Measurements from ENCODE around the gene WFS1. TPM values are rescaled to one million over a fixed set of nuclear protein-coding genes. Genes with fewer than 3 reads are reported as not detected.

The WFS1 gene
- total and polyA plus RNA-seq, 2 of the 13 experiments (the other 11 are each of a cell fraction or from before 2014, with no cell fraction given): 39.1 to 42.2 TPM

GRCh38 chr4:6258741-6259140 is 10.9 kb upstream of the WFS1 start:
- Histone ChIP-seq H3K27ac (ENCODE audit: extremely low read length, insufficient read depth, low read length) (no peak overlapping the region), H3K27me3 (ENCODE audit: control insufficient read depth in 1 of 2, insufficient read depth in 2 of 2, low read length in 2 of 2) (peaks cover 4 to 22% of the 10 kb centered on the region in 2 experiments; a peak in 3 of 5 replicates), H2AFZ (ENCODE audit: low read length) (no peak overlapping the region), H3K4me1 (ENCODE audit: insufficient read depth, low read length) (peaks cover 7% of the 10 kb centered on the region), H4K20me1 (ENCODE audit: insufficient read depth, low read length) (no peaks in the 10 kb centered on the region), H3K9me3 (ENCODE audit: low read length) (no peaks in the 10 kb centered on the region), H3K9ac (ENCODE audit: insufficient read depth, low read depth, low read length) (no peak overlapping the region), H3K79me2 (ENCODE audit: insufficient read depth, low read length) (no peaks in the 10 kb centered on the region), H3K36me3 (replicated peaks in 1 of 2; ENCODE audit: control insufficient read depth in 1 of 2, insufficient read depth in 2 of 2, low read length in 2 of 2) (no peaks in the 10 kb centered on the region), H3K4me3 (replicated peaks in 1 of 3; ENCODE audit: insufficient read depth in 1 of 3, low read depth in 2 of 3, low read length in 3 of 3) (no peak overlapping the region), H3K4me2 (ENCODE audit: low read depth, low read length) (no peak overlapping the region)
- ATAC-seq (no peak), FAIRE-seq (no peak), DNase-seq (ENCODE audit: low spot score) (no peak)
- intact Hi-C loops (cut with micrococcal nuclease; ENCODE audit: unreplicated experiment) (loop anchor here (10.0 kb wide), 1 partner anchor 286 kb away; no protein-coding TSS in a partner anchor), in situ Hi-C loops (cut with HindIII; ENCODE audit: extremely low pct_ligation_motif_present, low pct_unique_long_range_greater_than_20kb) (no loop called here)
- whole genome bisulfite sequencing (ENCODE audit: low lambda C conversion rate): 10% methylated on average over 2 of the region's 4 CpGs
- ChIA-PET CTCF (ENCODE audit: low intra/inter-chr PET ratio, low total read pairs) (no interaction called here), POLR2A (no interaction called here)
- TF ChIP-seq ZNF768 (CRISPR knock-in tag; IDR thresholded peaks at IDR 0.05) (peak; percentile 62; the same call in 1 of the 2 replicates), NFAT5 (CRISPR knock-in tag; IDR thresholded peaks at IDR 0.05) (no peak)
- BruUV-seq (replicated peaks): no TSS peak

- Histone ChIP-seq H3K4me2 (ENCODE audit: low read depth, low read length) (no peak overlapping the region), H4K20me1 (ENCODE audit: insufficient read depth, low read length) (no peaks in the 10 kb centered on the region), H3K9ac (ENCODE audit: insufficient read depth, low read depth, low read length) (no peak overlapping the region), H3K36me3 (replicated peaks in 1 of 2; ENCODE audit: control insufficient read depth in 1 of 2, insufficient read depth in 2 of 2, low read length in 2 of 2) (no peaks in the 10 kb centered on the region), H3K79me2 (ENCODE audit: insufficient read depth, low read length) (no peaks in the 10 kb centered on the region), H3K27ac (ENCODE audit: extremely low read length, insufficient read depth, low read length) (no peak overlapping the region), H3K4me3 (replicated peaks in 1 of 3; ENCODE audit: insufficient read depth in 1 of 3, low read depth in 2 of 3, low read length in 3 of 3) (no peak overlapping the region), H3K27me3 (ENCODE audit: control insufficient read depth in 1 of 2, insufficient read depth in 2 of 2, low read length in 2 of 2) (peaks cover 4 to 18% of the 10 kb centered on the region in 2 experiments; a peak in 3 of 5 replicates), H3K4me1 (ENCODE audit: insufficient read depth, low read length) (peaks cover 11% of the 10 kb centered on the region), H3K9me3 (ENCODE audit: low read length) (no peaks in the 10 kb centered on the region), H2AFZ (ENCODE audit: low read length) (no peak overlapping the region)
- FAIRE-seq: no peak
- ATAC-seq: no peak
- no TSS peak for BruUV-seq (replicated peaks)
- DNase-seq (ENCODE audit: low spot score): no peak
- ChIA-PET CTCF (ENCODE audit: low intra/inter-chr PET ratio, low total read pairs) (interaction anchor here (1.5 kb wide), 1 partner anchor 71 kb away, joined by 4 read pairs; no protein-coding TSS in a partner anchor), POLR2A (no interaction called here)
- WGBS (ENCODE audit: low lambda C conversion rate): 50% methylated on average over 8 of the region's 8 CpGs
- intact Hi-C loops (cut with micrococcal nuclease; ENCODE audit: unreplicated experiment): loop anchor here (10.0 kb wide), 1 partner anchor 285 kb away; no protein-coding TSS in a partner anchor
- in situ Hi-C loops (cut with HindIII; ENCODE audit: extremely low pct_ligation_motif_present, low pct_unique_long_range_greater_than_20kb): loop anchor here (5.0 kb wide), 1 partner anchor 67 kb away; no protein-coding TSS in a partner anchor
- TF ChIP-seq ZNF124 (CRISPR knock-in tag; IDR thresholded peaks at IDR 0.05) (no peak), MBNL3 (CRISPR knock-in tag; conservative IDR thresholded peaks at IDR 0.05) (no peak), RBAK (CRISPR knock-in tag; IDR thresholded peaks at IDR 0.05) (no peak), SMYD3 (CRISPR knock-in tag; IDR thresholded peaks at IDR 0.05) (no peak), POLR2G (IDR thresholded peaks at IDR 0.05; ENCODE audit: low read depth, low read length) (no peak)
Observed at GRCh38 chr4:6259886-6260285, 9.8 kb upstream of the WFS1 start.
